HEK293 (cell line): Measurements from ENCODE around the gene SMTNL2.

Experiments used
- CTCF ChIA-PET: fragments of 350-600 bp; formaldehyde crosslinking; extraction: SDS; loops from one replicate; lab custom pipeline; 2021; ENCODE audit warnings: antibody characterized with exemption; lab: Yijun Ruan, JAX
- POLR2A ChIA-PET: fragments of 300-600 bp; formaldehyde crosslinking; extraction: SDS; loops from one replicate; lab custom pipeline; 2020; ENCODE audit warnings: antibody characterized with exemption, inconsistent platforms; lab: Yijun Ruan, JAX
- H3K27ac ChIP-seq: fragments of 200-500 bp; sonication (Bioruptor generic); 2 replicates; pipeline ENCODE4 v1.5.1; 2014; ENCODE audit warnings: low read depth, low read length, control low read depth, inconsistent platforms; ENCODE audit errors: extremely low read depth
- H3K36me3 ChIP-seq, 2 experiments: fragments of 200-500 bp in 1 of 2; sonication (Bioruptor generic) in 1 of 2; 1 replicate in 1 of 2; 2 replicates in 1 of 2; pipeline ENCODE4 v1.5.1; 2014 to 2017; ENCODE audit warnings: inconsistent platforms in 2 of 2, low read length in 2 of 2; ENCODE audit not compliant: control insufficient read depth in 2 of 2, insufficient read depth in 1 of 2
- H3K4me1 ChIP-seq: fragments of 200-500 bp; sonication (Bioruptor generic); 2 replicates; pipeline ENCODE4 v1.5.1; 2014; ENCODE audit warnings: mild to moderate bottlenecking, low read length, inconsistent platforms; ENCODE audit not compliant: control insufficient read depth, insufficient read depth
- H3K4me3 ChIP-seq: 2 replicates; pipeline ENCODE4 v1.5.1; 2011; ENCODE audit warnings: low read depth, mild to moderate bottlenecking, control low read depth, low read length, moderate library complexity
- H3K9me3 ChIP-seq: fragments of 200-500 bp; sonication (Bioruptor generic); 2 replicates; pipeline ENCODE4 v1.5.1; 2014; ENCODE audit warnings: low read depth, low read length, inconsistent platforms; ENCODE audit not compliant: control insufficient read depth, insufficient read depth
- HOXD13 ChIP-seq: sonication (generic); formaldehyde crosslinking; IDR thresholded peaks from 2 replicates; pipeline ENCODE4 v1.8.0; 2022; ENCODE audit warnings: missing genetic modification reagents, borderline replicate concordance
- KLF17 ChIP-seq: fragments of 450-650 bp; formaldehyde crosslinking; IDR thresholded peaks from 2 replicates; pipeline ENCODE4 v1.5.1; 2016; ENCODE audit warnings: missing biosample characterization, missing genetic modification characterization
- OVOL3 ChIP-seq: fragments of 450-650 bp; formaldehyde crosslinking; IDR thresholded peaks from 2 replicates; pipeline ENCODE4 v1.5.1; 2016; ENCODE audit warnings: missing biosample characterization, missing genetic modification characterization
- PRDM10 ChIP-seq: fragments of 450-650 bp; formaldehyde crosslinking; IDR thresholded peaks from 2 replicates; pipeline ENCODE4 v1.5.1; 2016; ENCODE audit warnings: missing biosample characterization, missing genetic modification characterization
- TCF7L2 ChIP-seq: IDR thresholded peaks from 2 replicates; pipeline ENCODE4 v1.6.1; 2011; ENCODE audit warnings: low read depth, mild to moderate bottlenecking, inconsistent platforms, low read length, moderate library complexity, borderline replicate concordance
- ZBTB17 ChIP-seq: fragments of 450-650 bp; formaldehyde crosslinking; IDR thresholded peaks from 2 replicates; pipeline ENCODE4 v1.5.1; 2016; ENCODE audit warnings: missing biosample characterization, missing genetic modification characterization
- ZFP3 ChIP-seq: fragments of 450-650 bp; formaldehyde crosslinking; IDR thresholded peaks from 2 replicates; pipeline ENCODE4 v1.5.1; 2016; ENCODE audit warnings: low read depth, missing biosample characterization, missing genetic modification characterization
- ZFP69B ChIP-seq: fragments of 450-650 bp; formaldehyde crosslinking; IDR thresholded peaks from 2 replicates; pipeline ENCODE4 v1.5.1; 2016; ENCODE audit warnings: missing biosample characterization, missing genetic modification characterization
- ZNF10 ChIP-seq: fragments of 450-650 bp; formaldehyde crosslinking; IDR thresholded peaks from 2 replicates; pipeline ENCODE4 v1.5.1; 2017; ENCODE audit warnings: missing biosample characterization, missing genetic modification characterization
- ZNF157 ChIP-seq: fragments of 450-650 bp; formaldehyde crosslinking; IDR thresholded peaks from 2 replicates; pipeline ENCODE4 v1.5.1; 2016; ENCODE audit warnings: missing biosample characterization, missing genetic modification characterization
- ZNF23 ChIP-seq: fragments of 450-650 bp; formaldehyde crosslinking; IDR thresholded peaks from 2 replicates; pipeline ENCODE4 v1.5.1; 2016; ENCODE audit warnings: missing biosample characterization, missing genetic modification characterization, borderline replicate concordance
- ZNF24 ChIP-seq: fragments of 450-650 bp; formaldehyde crosslinking; IDR thresholded peaks from 2 replicates; pipeline ENCODE4 v1.5.1; 2016; ENCODE audit warnings: missing biosample characterization, missing genetic modification characterization
- ZNF248 ChIP-seq: fragments of 450-650 bp; formaldehyde crosslinking; IDR thresholded peaks from 2 replicates; pipeline ENCODE4 v1.5.1; 2017; ENCODE audit warnings: missing biosample characterization, missing genetic modification characterization
- ZNF354C ChIP-seq: fragments of 450-650 bp; formaldehyde crosslinking; IDR thresholded peaks from 2 replicates; pipeline ENCODE4 v1.5.1; 2016; ENCODE audit warnings: missing biosample characterization, missing genetic modification characterization, low read depth, borderline replicate concordance
- ZNF366 ChIP-seq: fragments of 450-650 bp; formaldehyde crosslinking; conservative IDR thresholded peaks from 2 replicates; pipeline ENCODE4 v1.5.1; 2016; ENCODE audit warnings: missing biosample characterization, missing genetic modification characterization
- ZNF391 ChIP-seq: fragments of 450-650 bp; formaldehyde crosslinking; IDR thresholded peaks from 2 replicates; pipeline ENCODE4 v1.5.1; 2016; ENCODE audit warnings: low read depth, missing biosample characterization, missing genetic modification characterization, borderline replicate concordance
- ZNF394 ChIP-seq: fragments of 450-650 bp; formaldehyde crosslinking; IDR thresholded peaks from 2 replicates; pipeline ENCODE4 v1.5.1; 2016; ENCODE audit warnings: missing biosample characterization, missing genetic modification characterization, mild to moderate bottlenecking, moderate library complexity, borderline replicate concordance
- ZNF473 ChIP-seq: fragments of 450-650 bp; formaldehyde crosslinking; IDR thresholded peaks from 2 replicates; pipeline ENCODE4 v1.5.1; 2017; ENCODE audit warnings: missing biosample characterization, missing genetic modification characterization
- ZNF488 ChIP-seq: fragments of 450-650 bp; formaldehyde crosslinking; IDR thresholded peaks from 2 replicates; pipeline ENCODE4 v1.5.1; 2016; ENCODE audit warnings: missing biosample characterization, missing genetic modification characterization
- ZNF510 ChIP-seq: fragments of 450-650 bp; formaldehyde crosslinking; IDR thresholded peaks from 2 replicates; pipeline ENCODE4 v1.5.1; 2018; ENCODE audit warnings: mild to moderate bottlenecking, missing genetic modification characterization, missing biosample characterization; ENCODE audit not compliant: insufficient replicate concordance
- ZNF555 ChIP-seq: fragments of 450-650 bp; formaldehyde crosslinking; conservative IDR thresholded peaks from 2 replicates; pipeline ENCODE4 v1.5.1; 2017; ENCODE audit warnings: missing biosample characterization, mild to moderate bottlenecking, missing genetic modification characterization, inconsistent platforms
- ZNF610 ChIP-seq: fragments of 450-650 bp; formaldehyde crosslinking; IDR thresholded peaks from 2 replicates; pipeline ENCODE4 v1.5.1; 2016; ENCODE audit warnings: missing biosample characterization, missing genetic modification characterization, borderline replicate concordance
- ZNF621 ChIP-seq: fragments of 450-650 bp; formaldehyde crosslinking; IDR thresholded peaks from 2 replicates; pipeline ENCODE4 v1.5.1; 2017; ENCODE audit warnings: missing biosample characterization, missing genetic modification characterization
- ZNF629 ChIP-seq: fragments of 450-650 bp; formaldehyde crosslinking; IDR thresholded peaks from 2 replicates; pipeline ENCODE4 v1.5.1; 2017; ENCODE audit warnings: missing biosample characterization, missing genetic modification characterization
- ZNF639 ChIP-seq: fragments of 450-650 bp; formaldehyde crosslinking; IDR thresholded peaks from 2 replicates; pipeline ENCODE4 v1.5.1; 2016; ENCODE audit warnings: missing biosample characterization, missing genetic modification characterization
- ZNF76 ChIP-seq: fragments of 450-650 bp; formaldehyde crosslinking; IDR thresholded peaks from 2 replicates; pipeline ENCODE4; 2016; ENCODE audit warnings: low read depth, missing biosample characterization, missing genetic modification characterization, borderline replicate concordance
- ZNF768 ChIP-seq: fragments of 450-650 bp; formaldehyde crosslinking; IDR thresholded peaks from 2 replicates; pipeline ENCODE4 v1.5.1; 2018; ENCODE audit warnings: missing biosample characterization, mild to moderate bottlenecking, missing genetic modification characterization
- ZNF776 ChIP-seq: fragments of 450-650 bp; formaldehyde crosslinking; IDR thresholded peaks from 2 replicates; pipeline ENCODE4 v1.5.0; 2017; ENCODE audit warnings: missing biosample characterization, missing genetic modification characterization, borderline replicate concordance

Gene SMTNL2

GRCh38 chr17:4582691-4583090 lies 1.6 kb upstream of the SMTNL2 start:
- TF ChIP-seq ZNF639 (tag by site-specific recombination) (no peak), ZNF76 (no peak), ZFP69B (tag by site-specific recombination) (no peak), ZNF610 (tag by site-specific recombination) (no peak), TCF7L2 (no peak), ZNF10 (tag by site-specific recombination) (no peak), KLF17 (tag by site-specific recombination) (no peak), ZNF366 (tag by site-specific recombination) (no peak), ZNF776 (tag by site-specific recombination) (no peak), ZNF248 (tag by site-specific recombination) (no peak), ZNF391 (no peak), ZNF24 (tag by site-specific recombination) (no peak)
- H3K36me3 ChIP-seq, result no peaks in the 10 kb centered on the region
- H3K4me3 ChIP-seq, result no peak overlapping the region
- H3K9me3 ChIP-seq, result no peaks in the 10 kb centered on the region
- H3K27ac ChIP-seq, result no peak overlapping the region
- ChIA-PET CTCF (interaction anchor here (1.0 to 1.3 kb wide), 4 partner anchors 16 to 44 kb away, joined by 4 to 6 read pairs (median 5); no protein-coding TSS in a partner anchor), POLR2A (no interaction called here)
- peaks cover 2% of the 10 kb centered on the region; the same call in 1 of the 2 replicates for H3K4me1 ChIP-seq

- H3K36me3 ChIP-seq, result no peaks in the 10 kb centered on the region
- peaks cover 2% of the 10 kb centered on the region; the same call in 1 of the 2 replicates for H3K4me1 ChIP-seq
- H3K9me3 ChIP-seq, result no peaks in the 10 kb centered on the region
- ChIA-PET POLR2A (interaction anchor here (0.6 kb wide), 1 partner anchor 19 kb away, joined by 3 read pairs; no protein-coding TSS in a partner anchor), CTCF (interaction anchor here (0.6 to 1.8 kb wide), 10 partner anchors 14 to 537 kb away, joined by 3 to 24 read pairs (median 4); no protein-coding TSS in a partner anchor)
- H3K4me3 ChIP-seq, result no peak overlapping the region
- TF ChIP-seq OVOL3 (tag by site-specific recombination), result no peak
- no peak for TF ChIP-seq ZNF488 (tag by site-specific recombination)
- TF ChIP-seq ZNF157 (tag by site-specific recombination), result no peak
- TF ChIP-seq HOXD13 (CRISPR knock-in tag), result no peak
- TF ChIP-seq ZNF555, result no peak
- no peak for TF ChIP-seq ZFP3
- TF ChIP-seq ZNF629, result no peak
- no peak for TF ChIP-seq ZNF23 (tag by site-specific recombination)
- no peak for TF ChIP-seq ZNF394
- no peak for TF ChIP-seq ZNF768 (tag by site-specific recombination)
- TF ChIP-seq TCF7L2, result no peak
- no peak for TF ChIP-seq ZNF621 (tag by site-specific recombination)
- TF ChIP-seq ZBTB17 (tag by site-specific recombination), result no peak
- no peak for TF ChIP-seq PRDM10 (tag by site-specific recombination)
- TF ChIP-seq ZNF354C (tag by site-specific recombination), result no peak
- no peak for TF ChIP-seq ZNF473 (tag by site-specific recombination)
- no peak for TF ChIP-seq ZNF10 (tag by site-specific recombination)
- TF ChIP-seq ZFP69B (tag by site-specific recombination), result no peak
- TF ChIP-seq ZNF510, result no peak
- TF ChIP-seq, all 188 proteins: peak for 0
- no peak overlapping the region for H3K27ac ChIP-seq
These were observed 1.1 kb upstream of the SMTNL2 start for GRCh38 chr17:4583206-4583605.
